Sigmoid colon (tissue), 4 donors: Measurements from ENCODE around the gene TTLL8.

Experiments
- CTCF ChIP-seq, 4 experiments: fragments of 450-650 bp in 3 of 4; fragments of 200-600 bp in 1 of 4; IDR thresholded peaks; one replicate each; pipeline ENCODE4 v1.5.1; 2016 to 2019; ENCODE audit warnings: antibody characterized with exemption in 4 of 4, mild to moderate bottlenecking in 3 of 4, moderate library complexity in 2 of 4
- POLR2A ChIP-seq, 2 donors: fragments of 450-650 bp; IDR thresholded peaks; one replicate each; pipeline ENCODE4 v1.6.1; 2016; ENCODE audit warnings: antibody characterized with exemption in 2 of 2, mild to moderate bottlenecking in 2 of 2, moderate library complexity in 2 of 2
- POLR2AphosphoS5 ChIP-seq, 4 donors: sonication (generic); formaldehyde crosslinking; IDR thresholded peaks; one replicate each; pipeline ENCODE4 v1.6.1; 2017; ENCODE audit warnings: antibody characterized with exemption in 4 of 4

- TF ChIP-seq POLR2A (IDR thresholded peaks at IDR 0.05) (no peak), CTCF (IDR thresholded peaks at IDR 0.05) (no peak), POLR2AphosphoS5 (IDR thresholded peaks at IDR 0.05) (no peak)
Measured at GRCh38 chr22:49997932-49998717, 60.0 kb downstream of the TTLL8 start.
